ENCODE measurements around the gene FKBP11. TPM values are rescaled to one million over a fixed set of nuclear protein-coding genes. Genes with fewer than 3 reads are reported as not detected.
"Not testable (repeated sequence)": the region's sequence is repeated elsewhere in the genome, so short reads cannot be mapped to it uniquely, and the experiment has no call there.

Gene FKBP11
- total RNA-seq, 2 donors from 2014 or later: 14.5 to 25.0 TPM

GRCh38 chr12:48927261-48927660 lies 2.0 kb upstream of the FKBP11 start:
- no peak for DNase-seq
- intact Hi-C loops (cut with DNase I): no loop called here

GRCh38 chr12:48924617-48925303 lies 532 bp downstream of the FKBP11 start:
- DNase-seq (peak; percentile 61), ATAC-seq (peak; percentile 79 to 86)
- intact Hi-C loops (cut with DNase I): loop anchor here in 1 of 2 donors (5.0 kb wide), 1 partner anchor 52 kb away; no protein-coding TSS in a partner anchor

More at GRCh38 chr12:48927261-48927660, 2.0 kb upstream of the FKBP11 start:
- ATAC-seq: no peak

GRCh38 chr12:48923117-48923516 lies 2.2 kb downstream of the FKBP11 start:
- intact Hi-C loops (cut with DNase I): loop anchor here in 1 of 2 donors (5.0 kb wide), 1 partner anchor 51 kb away; no protein-coding TSS in a partner anchor
- ATAC-seq (no peak), DNase-seq (no peak)

- ATAC-seq (no peak), DNase-seq (no peak)
- intact Hi-C loops (cut with DNase I): no loop called here
Measured at GRCh38 chr12:48917857-48918537, 7.3 kb downstream of the FKBP11 start.

- ATAC-seq: no peak
- intact Hi-C loops (cut with DNase I): no loop called here
- no peak for DNase-seq
Measured at GRCh38 chr12:48910196-48910595, 15.1 kb downstream of the FKBP11 start.

GRCh38 chr12:48909698-48910097 lies 15.6 kb downstream of the FKBP11 start:
- intact Hi-C loops (cut with DNase I); DNase-seq; ATAC-seq: not testable (repeated sequence)

- ATAC-seq: no peak
Measured at GRCh38 chr12:48907245-48907644, 18.0 kb downstream of the FKBP11 start.

GRCh38 chr12:48903982-48904411 lies 21.3 kb downstream of the FKBP11 start:
- peak; percentile 86 for DNase-seq
- peak; percentile 95 to 97 for ATAC-seq
- intact Hi-C loops (cut with DNase I): no loop called here

More at GRCh38 chr12:48907245-48907644, 18.0 kb downstream of the FKBP11 start:
- intact Hi-C loops (cut with DNase I): no loop called here
- DNase-seq: no peak

GRCh38 chr12:48903363-48903981 lies 21.8 kb downstream of the FKBP11 start:
- intact Hi-C loops (cut with DNase I): no loop called here
- ATAC-seq (no peak), DNase-seq (peak; percentile 42)

GRCh38 chr12:48901278-48901677 lies 24.0 kb downstream of the FKBP11 start:
- intact Hi-C loops (cut with DNase I): no loop called here
- DNase-seq (no peak), ATAC-seq (no peak)

GRCh38 chr12:48899651-48900050 lies 25.6 kb downstream of the FKBP11 start:
- ATAC-seq (no peak), DNase-seq (no peak)
- intact Hi-C loops (cut with DNase I): no loop called here

GRCh38 chr12:48894271-48894670 lies 31.0 kb downstream of the FKBP11 start:
- ATAC-seq (no peak), DNase-seq (no peak)
- intact Hi-C loops (cut with DNase I): loop anchor here in 1 of 2 donors (5.0 kb wide), 1 partner anchor 42 kb away; the partner anchor contains the start of gene DDX23

- ATAC-seq (peak; percentile 99), DNase-seq (peak; percentile 82)
- intact Hi-C loops (cut with DNase I): loop anchor here (2.0 to 5.0 kb wide), 2 partner anchors 38 to 39 kb away; partner anchors contain the start of gene DDX23 (in 2 of the 2)
Measured at GRCh38 chr12:48890657-48891418, 34.5 kb downstream of the FKBP11 start.

- ATAC-seq (no peak), DNase-seq (no peak)
- intact Hi-C loops (cut with DNase I): loop anchor here (2.0 to 5.0 kb wide), 2 partner anchors 37 kb away; partner anchors contain the start of gene DDX23 (in 2 of the 2)
Measured at GRCh38 chr12:48889679-48890078, 35.6 kb downstream of the FKBP11 start.

- DNase-seq (peak; percentile 24), ATAC-seq (peak in 1 of 2 donors; percentile 33)
- intact Hi-C loops (cut with DNase I): no loop called here
Measured at GRCh38 chr12:48883305-48884161, 41.8 kb downstream of the FKBP11 start.

GRCh38 chr12:48882972-48883304 lies 42.4 kb downstream of the FKBP11 start:
- ATAC-seq (no peak), DNase-seq (no peak)
- intact Hi-C loops (cut with DNase I): no loop called here

GRCh38 chr12:48882315-48882687 lies 43.0 kb downstream of the FKBP11 start:
- intact Hi-C loops (cut with DNase I): no loop called here

GRCh38 chr12:48881686-48882314 lies 43.5 kb downstream of the FKBP11 start:
- DNase-seq (no peak), ATAC-seq (peak in 1 of 2 donors; percentile 37)
- intact Hi-C loops (cut with DNase I): no loop called here

More at GRCh38 chr12:48882315-48882687, 43.0 kb downstream of the FKBP11 start:
- ATAC-seq: peak; percentile 36 to 47
- peak; percentile 58 for DNase-seq

Data from left cardiac atrium (tissue), 4 donors.